SK-N-SH treated with all-trans-retinoic acid at 6 μM for 48 hours (cell line): ENCODE results near the gene NINL.
"Not testable (repeated sequence)": the region's sequence is repeated elsewhere in the genome, so short reads cannot be mapped to it uniquely, and the experiment has no call there.

Source experiments
- OSR1 ChIP-seq: fragments of 250-450 bp; sonication (Bioruptor Pico); IDR thresholded peaks from 2 replicates; pipeline ENCODE4 v1.8.0; 2022; ENCODE audit warnings: moderate library complexity, mild to moderate bottlenecking, inconsistent platforms
- PPARA ChIP-seq: fragments of 250-450 bp; sonication (Bioruptor Pico); IDR thresholded peaks from 2 replicates; pipeline ENCODE4 v1.5.0; 2020; ENCODE audit warnings: mild to moderate bottlenecking, borderline replicate concordance
- TCF4 ChIP-seq: fragments of 250-450 bp; sonication (Bioruptor Pico); IDR thresholded peaks from 2 replicates; pipeline ENCODE4 v1.8.0; 2021; ENCODE audit warnings: mild to moderate bottlenecking, moderate library complexity, borderline replicate concordance
- ZC3H10 ChIP-seq: fragments of 250-450 bp; sonication (Bioruptor Pico); IDR thresholded peaks from 2 replicates; pipeline ENCODE4 v1.5.1; 2021; ENCODE audit warnings: mild to moderate bottlenecking, moderate library complexity
- ZFP30 ChIP-seq: fragments of 450-650 bp; formaldehyde crosslinking; IDR thresholded peaks from 2 replicates; pipeline ENCODE4 v1.5.0; 2022; ENCODE audit warnings: mild to moderate bottlenecking, moderate library complexity
- TF ChIP-seq, protein P1 (sequence below): fragments of 250-450 bp; sonication (Bioruptor Pico); IDR thresholded peaks from 2 replicates; pipeline ENCODE4 v1.5.0; 2020; ENCODE audit warnings: mild to moderate bottlenecking, moderate library complexity
- TF ChIP-seq, protein P2 (sequence below): fragments of 250-450 bp; sonication (Bioruptor Pico); IDR thresholded peaks from 2 replicates; pipeline ENCODE4 v1.5.1; 2020; ENCODE audit warnings: low read depth, mild to moderate bottlenecking, moderate library complexity

DNA sequence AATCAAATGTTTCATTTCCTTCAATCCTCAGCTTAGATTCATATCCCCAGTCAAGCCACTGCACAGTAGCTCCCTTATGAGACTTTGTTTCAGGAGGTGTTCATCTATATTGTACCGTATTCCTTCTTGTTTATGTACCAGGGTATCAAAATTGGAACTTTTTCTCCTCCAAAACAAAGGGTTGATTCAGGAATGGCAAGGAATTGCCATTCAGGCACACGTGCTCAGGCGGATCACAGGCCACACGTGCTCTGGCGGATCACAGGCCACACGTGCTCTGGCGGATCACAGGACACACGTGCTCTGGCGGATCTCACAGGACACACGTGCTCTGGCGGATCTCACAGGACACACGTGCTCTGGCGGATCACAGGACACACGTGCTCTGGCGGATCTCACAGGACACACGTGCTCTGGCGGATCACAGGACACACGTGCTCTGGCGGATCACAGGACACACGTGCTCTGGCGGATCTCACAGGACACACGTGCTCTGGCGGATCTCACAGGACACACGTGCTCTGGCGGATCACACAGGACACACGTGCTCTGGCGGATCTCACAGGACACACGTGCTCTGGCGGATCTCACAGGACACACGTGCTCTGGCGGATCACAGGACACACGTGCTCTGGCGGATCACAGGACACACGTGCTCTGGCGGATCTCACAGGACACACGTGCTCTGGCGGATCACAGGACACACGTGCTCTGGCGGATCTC, 17.0 kb upstream of the NINL start:
- TF ChIP-seq ZC3H10, OSR1, ZFP30, PPARA, TCF4 (CRISPR knock-in tag): not testable (repeated sequence)
- TF ChIP-seq, protein P1, sequence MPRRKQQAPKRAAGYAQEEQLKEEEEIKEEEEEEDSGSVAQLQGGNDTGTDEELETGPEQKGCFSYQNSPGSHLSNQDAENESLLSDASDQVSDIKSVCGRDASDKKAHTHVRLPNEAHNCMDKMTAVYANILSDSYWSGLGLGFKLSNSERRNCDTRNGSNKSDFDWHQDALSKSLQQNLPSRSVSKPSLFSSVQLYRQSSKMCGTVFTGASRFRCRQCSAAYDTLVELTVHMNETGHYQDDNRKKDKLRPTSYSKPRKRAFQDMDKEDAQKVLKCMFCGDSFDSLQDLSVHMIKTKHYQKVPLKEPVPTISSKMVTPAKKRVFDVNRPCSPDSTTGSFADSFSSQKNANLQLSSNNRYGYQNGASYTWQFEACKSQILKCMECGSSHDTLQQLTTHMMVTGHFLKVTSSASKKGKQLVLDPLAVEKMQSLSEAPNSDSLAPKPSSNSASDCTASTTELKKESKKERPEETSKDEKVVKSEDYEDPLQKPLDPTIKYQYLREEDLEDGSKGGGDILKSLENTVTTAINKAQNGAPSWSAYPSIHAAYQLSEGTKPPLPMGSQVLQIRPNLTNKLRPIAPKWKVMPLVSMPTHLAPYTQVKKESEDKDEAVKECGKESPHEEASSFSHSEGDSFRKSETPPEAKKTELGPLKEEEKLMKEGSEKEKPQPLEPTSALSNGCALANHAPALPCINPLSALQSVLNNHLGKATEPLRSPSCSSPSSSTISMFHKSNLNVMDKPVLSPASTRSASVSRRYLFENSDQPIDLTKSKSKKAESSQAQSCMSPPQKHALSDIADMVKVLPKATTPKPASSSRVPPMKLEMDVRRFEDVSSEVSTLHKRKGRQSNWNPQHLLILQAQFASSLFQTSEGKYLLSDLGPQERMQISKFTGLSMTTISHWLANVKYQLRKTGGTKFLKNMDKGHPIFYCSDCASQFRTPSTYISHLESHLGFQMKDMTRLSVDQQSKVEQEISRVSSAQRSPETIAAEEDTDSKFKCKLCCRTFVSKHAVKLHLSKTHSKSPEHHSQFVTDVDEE (CRISPR knock-in tag): not testable (repeated sequence)
- TF ChIP-seq, protein P2, sequence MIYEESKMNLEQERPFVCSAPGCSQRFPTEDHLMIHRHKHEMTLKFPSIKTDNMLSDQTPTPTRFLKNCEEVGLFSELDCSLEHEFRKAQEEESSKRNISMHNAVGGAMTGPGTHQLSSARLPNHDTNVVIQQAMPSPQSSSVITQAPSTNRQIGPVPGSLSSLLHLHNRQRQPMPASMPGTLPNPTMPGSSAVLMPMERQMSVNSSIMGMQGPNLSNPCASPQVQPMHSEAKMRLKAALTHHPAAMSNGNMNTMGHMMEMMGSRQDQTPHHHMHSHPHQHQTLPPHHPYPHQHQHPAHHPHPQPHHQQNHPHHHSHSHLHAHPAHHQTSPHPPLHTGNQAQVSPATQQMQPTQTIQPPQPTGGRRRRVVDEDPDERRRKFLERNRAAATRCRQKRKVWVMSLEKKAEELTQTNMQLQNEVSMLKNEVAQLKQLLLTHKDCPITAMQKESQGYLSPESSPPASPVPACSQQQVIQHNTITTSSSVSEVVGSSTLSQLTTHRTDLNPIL (CRISPR knock-in tag): not testable (repeated sequence)
